Lower leg skin (tissue), 3 donors: ENCODE data around the gene NQO1.

Experiments used
- POLR2A ChIP-seq, 2 donors: fragments of 450-650 bp; IDR thresholded peaks; one replicate each; pipeline ENCODE4 v1.6.1; 2016 to 2017; ENCODE audit warnings: antibody characterized with exemption in 2 of 2, mild to moderate bottlenecking in 1 of 2, moderate library complexity in 1 of 2
- TF ChIP-seq, protein P1 (sequence below), 3 donors: fragments of 450-650 bp; IDR thresholded peaks; one replicate each; pipeline ENCODE4 v1.5.1; 2016; ENCODE audit warnings: antibody characterized with exemption in 3 of 3, mild to moderate bottlenecking in 3 of 3, moderate library complexity in 2 of 3

DNA sequence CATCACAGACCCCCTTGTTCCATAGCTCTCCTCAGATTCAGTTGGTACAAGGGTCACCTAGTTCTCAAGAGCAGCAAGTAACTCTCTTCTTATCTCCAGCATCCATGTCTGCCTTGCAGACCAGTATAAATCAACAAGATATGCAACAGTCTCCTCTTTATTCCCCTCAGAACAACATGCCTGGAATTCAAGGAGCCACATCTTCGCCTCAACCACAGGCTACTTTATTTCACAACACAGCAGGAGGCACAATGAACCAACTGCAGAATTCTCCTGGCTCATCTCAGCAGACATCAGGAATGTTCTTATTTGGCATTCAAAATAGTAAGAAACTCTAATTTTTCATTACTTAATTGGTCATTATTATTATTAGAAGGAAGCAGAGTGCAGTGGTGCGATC lies 32.4 kb downstream of the NQO1 start:
- TF ChIP-seq, protein P1, sequence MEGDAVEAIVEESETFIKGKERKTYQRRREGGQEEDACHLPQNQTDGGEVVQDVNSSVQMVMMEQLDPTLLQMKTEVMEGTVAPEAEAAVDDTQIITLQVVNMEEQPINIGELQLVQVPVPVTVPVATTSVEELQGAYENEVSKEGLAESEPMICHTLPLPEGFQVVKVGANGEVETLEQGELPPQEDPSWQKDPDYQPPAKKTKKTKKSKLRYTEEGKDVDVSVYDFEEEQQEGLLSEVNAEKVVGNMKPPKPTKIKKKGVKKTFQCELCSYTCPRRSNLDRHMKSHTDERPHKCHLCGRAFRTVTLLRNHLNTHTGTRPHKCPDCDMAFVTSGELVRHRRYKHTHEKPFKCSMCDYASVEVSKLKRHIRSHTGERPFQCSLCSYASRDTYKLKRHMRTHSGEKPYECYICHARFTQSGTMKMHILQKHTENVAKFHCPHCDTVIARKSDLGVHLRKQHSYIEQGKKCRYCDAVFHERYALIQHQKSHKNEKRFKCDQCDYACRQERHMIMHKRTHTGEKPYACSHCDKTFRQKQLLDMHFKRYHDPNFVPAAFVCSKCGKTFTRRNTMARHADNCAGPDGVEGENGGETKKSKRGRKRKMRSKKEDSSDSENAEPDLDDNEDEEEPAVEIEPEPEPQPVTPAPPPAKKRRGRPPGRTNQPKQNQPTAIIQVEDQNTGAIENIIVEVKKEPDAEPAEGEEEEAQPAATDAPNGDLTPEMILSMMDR (IDR thresholded peaks at IDR 0.05), result no peak
- no peak for TF ChIP-seq POLR2A (IDR thresholded peaks at IDR 0.05)
